Hepatocyte (in vitro differentiated cells): ENCODE results near the gene FEM1C. TPM values are rescaled to one million over a fixed set of nuclear protein-coding genes. Genes with fewer than 3 reads are reported as not detected.

ENCODE experiments used
- DNase-seq: peaks from one replicate; pipeline ENCODE4 v3.0.0-alpha.2; 2016; ENCODE audit warnings: low spot score
- H2AFZ ChIP-seq: fragments of 200-600 bp; sonication (generic); 2 replicates; pipeline ENCODE4 v1.6.0; 2016; ENCODE audit warnings: antibody characterized with exemption, mild to moderate bottlenecking
- H3K27ac ChIP-seq: fragments of 200-600 bp; sonication (generic); 2 replicates; pipeline ENCODE4 v1.5.1; 2016; ENCODE audit warnings: mild to moderate bottlenecking
- H3K27me3 ChIP-seq: fragments of 200-600 bp; sonication (generic); 2 replicates; pipeline ENCODE4 v1.6.1; 2016
- H3K36me3 ChIP-seq: fragments of 200-600 bp; sonication (generic); replicated peaks from 2 replicates; pipeline ENCODE4 v1.5.1; 2016; ENCODE audit warnings: low read depth; ENCODE audit not compliant: insufficient read depth
- H3K4me1 ChIP-seq: fragments of 200-600 bp; sonication (generic); 2 replicates; pipeline ENCODE4 v1.5.1; 2016; ENCODE audit warnings: mild to moderate bottlenecking, moderate library complexity; ENCODE audit not compliant: insufficient read depth
- H3K4me2 ChIP-seq: fragments of 200-600 bp; sonication (generic); 2 replicates; pipeline ENCODE4 v1.6.0; 2016
- H3K4me3 ChIP-seq: fragments of 200-600 bp; sonication (generic); 2 replicates; pipeline ENCODE4 v1.5.1; 2016; ENCODE audit warnings: mild to moderate bottlenecking
- H3K79me2 ChIP-seq: fragments of 200-600 bp; sonication (generic); 2 replicates; pipeline ENCODE4 v1.6.0; 2017; ENCODE audit warnings: mild to moderate bottlenecking
- H3K9me2 ChIP-seq: fragments of 200-600 bp; sonication (generic); replicated peaks from 2 replicates; pipeline ENCODE4 v1.6.0; 2017; ENCODE audit warnings: mild to moderate bottlenecking; ENCODE audit not compliant: insufficient read depth
- H3K9me3 ChIP-seq: fragments of 200-600 bp; sonication (generic); 2 replicates; pipeline ENCODE4 v1.5.1; 2016; ENCODE audit warnings: low read depth, mild to moderate bottlenecking
- H4K20me1 ChIP-seq: fragments of 200-600 bp; sonication (generic); 2 replicates; pipeline ENCODE4 v1.6.0; 2016; ENCODE audit warnings: mild to moderate bottlenecking; ENCODE audit not compliant: insufficient read depth, poor library complexity, severe bottlenecking
- EZH2 ChIP-seq: fragments of 200-600 bp; sonication (generic); IDR thresholded peaks from 2 replicates; pipeline ENCODE4 v1.6.1; 2016; ENCODE audit warnings: antibody characterized with exemption, mild to moderate bottlenecking, borderline replicate concordance
- EZH2phosphoT487 ChIP-seq: fragments of 200-600 bp; sonication (generic); IDR thresholded peaks from one replicate; pipeline ENCODE4 v1.6.1; 2018; ENCODE audit warnings: antibody characterized with exemption, mild to moderate bottlenecking, low read depth, moderate library complexity; ENCODE audit not compliant: unreplicated experiment, severe bottlenecking
- WGBS: methylation state at CpG from one replicate; pipeline ENCODE4 v1.1.6; 2016; ENCODE audit warnings: low lambda C conversion rate; ENCODE audit errors: missing lambda C conversion rate; 5-methylcytosine and 5-hydroxymethylcytosine counted together
- polyA plus RNA-seq: library from polyadenylated mRNA; unstranded; fragments of >200 nt; fragmentation: Nextera tagmentation; extraction: Ambion mirVana; gene quantifications from 2 replicates; pipeline ENCODE4 v1.2.1, GENCODE V29; 2016
- total RNA-seq: library from RNA; depleted of rRNA; stranded (reverse); fragments of >200 nt; gene quantifications from 2 replicates; pipeline ENCODE4 v1.2.3, GENCODE V29; 2014
- TF ChIP-seq, protein P1 (sequence below): fragments of 200-600 bp; sonication (generic); IDR thresholded peaks from 2 replicates; pipeline ENCODE4 v1.5.1; 2016; ENCODE audit warnings: antibody characterized with exemption, mild to moderate bottlenecking; ENCODE audit not compliant: poor library complexity

Gene FEM1C
- total and polyA plus RNA-seq, 2 experiments from 2014 or later = 10.7 to 27.0 TPM

DNA sequence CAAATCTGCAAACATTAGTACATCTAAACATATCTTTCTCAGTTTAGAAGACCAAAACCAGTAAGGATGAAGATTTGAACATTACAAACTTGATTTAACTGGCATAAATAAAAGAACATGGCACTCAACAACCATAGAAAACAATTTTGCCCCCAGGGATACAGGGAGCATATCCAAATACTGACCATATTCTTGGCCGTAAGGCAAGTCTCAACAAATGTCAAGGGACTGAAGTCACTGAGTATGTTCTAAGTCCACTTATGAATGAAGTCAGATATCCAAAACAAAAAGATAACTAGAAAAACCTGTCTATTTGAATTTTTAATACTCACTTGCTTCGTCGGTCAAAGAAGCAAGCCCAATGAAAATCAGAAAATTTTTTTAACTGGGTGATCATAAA, 14.1 kb downstream of the FEM1C start:
- Histone ChIP-seq H4K20me1 (peaks cover 63% of the 10 kb centered on the region), H3K4me2 (no peak overlapping the region), H3K4me1 (peaks cover 21% of the 10 kb centered on the region), H2AFZ (no peak overlapping the region), H3K79me2 (peaks cover 98% of the 10 kb centered on the region), H3K9me3 (no peaks in the 10 kb centered on the region), H3K4me3 (no peak overlapping the region), H3K27me3 (no peaks in the 10 kb centered on the region), H3K27ac (no peak overlapping the region), H3K9me2 (no peaks in the 10 kb centered on the region), H3K36me3 (no peaks in the 10 kb centered on the region)
- TF ChIP-seq EZH2phosphoT487 (no peak), EZH2 (no peak)
- TF ChIP-seq, protein P1, sequence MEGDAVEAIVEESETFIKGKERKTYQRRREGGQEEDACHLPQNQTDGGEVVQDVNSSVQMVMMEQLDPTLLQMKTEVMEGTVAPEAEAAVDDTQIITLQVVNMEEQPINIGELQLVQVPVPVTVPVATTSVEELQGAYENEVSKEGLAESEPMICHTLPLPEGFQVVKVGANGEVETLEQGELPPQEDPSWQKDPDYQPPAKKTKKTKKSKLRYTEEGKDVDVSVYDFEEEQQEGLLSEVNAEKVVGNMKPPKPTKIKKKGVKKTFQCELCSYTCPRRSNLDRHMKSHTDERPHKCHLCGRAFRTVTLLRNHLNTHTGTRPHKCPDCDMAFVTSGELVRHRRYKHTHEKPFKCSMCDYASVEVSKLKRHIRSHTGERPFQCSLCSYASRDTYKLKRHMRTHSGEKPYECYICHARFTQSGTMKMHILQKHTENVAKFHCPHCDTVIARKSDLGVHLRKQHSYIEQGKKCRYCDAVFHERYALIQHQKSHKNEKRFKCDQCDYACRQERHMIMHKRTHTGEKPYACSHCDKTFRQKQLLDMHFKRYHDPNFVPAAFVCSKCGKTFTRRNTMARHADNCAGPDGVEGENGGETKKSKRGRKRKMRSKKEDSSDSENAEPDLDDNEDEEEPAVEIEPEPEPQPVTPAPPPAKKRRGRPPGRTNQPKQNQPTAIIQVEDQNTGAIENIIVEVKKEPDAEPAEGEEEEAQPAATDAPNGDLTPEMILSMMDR = no peak
- WGBS = 90% methylated on average over 3 of the region's 3 CpGs
- DNase-seq = no peak

DNA sequence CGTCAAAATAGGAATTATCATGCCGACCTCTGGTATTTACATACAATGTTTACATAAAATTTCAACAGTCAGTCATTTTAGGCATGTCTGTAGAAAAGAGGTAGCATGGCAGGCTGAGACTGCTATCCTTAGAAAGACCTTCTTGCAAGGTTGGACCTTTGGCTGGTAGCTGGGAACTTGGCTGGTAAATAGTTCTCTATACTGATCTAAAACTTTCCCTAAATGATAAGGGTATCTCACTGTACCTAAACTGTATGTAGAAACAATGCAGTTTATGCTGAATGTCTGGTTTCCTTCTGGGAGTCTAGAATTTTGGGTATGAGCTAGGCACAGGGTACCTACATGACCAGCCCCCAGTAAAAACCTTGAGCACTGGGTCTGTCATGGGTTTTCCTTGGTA, 18.0 kb downstream of the FEM1C start:
- Histone ChIP-seq H3K9me2 (no peaks in the 10 kb centered on the region), H3K9me3 (no peaks in the 10 kb centered on the region), H3K27ac (no peak overlapping the region), H3K4me3 (no peak overlapping the region), H3K4me1 (peaks cover 6% of the 10 kb centered on the region), H3K27me3 (no peaks in the 10 kb centered on the region), H3K36me3 (no peaks in the 10 kb centered on the region), H4K20me1 (peaks cover 42% of the 10 kb centered on the region), H3K4me2 (no peak overlapping the region), H2AFZ (no peak overlapping the region), H3K79me2 (peaks cover 84% of the 10 kb centered on the region)
- TF ChIP-seq EZH2phosphoT487 = no peak
- no peak for TF ChIP-seq EZH2
- TF ChIP-seq, protein P1 = no peak
- WGBS = 63% methylated on average over 2 of the region's 2 CpGs
- DNase-seq = no peak

DNA sequence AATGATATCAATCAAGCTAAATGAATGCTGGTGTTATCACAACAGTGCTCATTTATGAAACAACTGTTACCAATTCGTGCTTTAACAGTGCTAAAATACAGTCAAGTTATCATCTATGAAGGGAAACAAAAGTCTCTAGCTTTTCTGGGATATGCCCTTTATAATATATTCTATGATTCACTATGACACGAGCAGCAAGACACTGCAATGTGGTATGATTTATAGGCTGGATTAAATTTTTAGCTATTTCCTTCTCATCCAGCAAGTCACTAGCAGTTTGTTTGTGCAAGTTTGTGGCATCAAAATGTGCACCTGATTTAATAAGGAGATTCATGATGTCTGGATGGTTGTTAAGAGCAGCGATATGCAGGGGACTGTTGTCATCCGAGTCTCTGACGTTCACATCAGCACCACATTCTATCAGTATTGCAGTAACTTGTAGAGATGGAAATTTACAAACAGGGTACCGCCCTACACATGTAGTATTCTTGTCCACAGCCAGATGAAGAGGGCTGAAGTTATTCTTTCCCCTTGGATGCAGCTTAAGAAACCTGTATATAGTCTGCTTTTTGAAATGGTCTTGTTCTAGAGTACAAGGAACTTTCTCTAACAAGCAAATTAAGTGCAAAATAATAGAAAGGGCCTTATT, 20.3 kb downstream of the FEM1C start:
- no peaks in the 10 kb centered on the region for H3K9me2 ChIP-seq
- peaks cover 20% of the 10 kb centered on the region for H4K20me1 ChIP-seq
- TF ChIP-seq EZH2phosphoT487 (no peak), EZH2 (no peak)
- TF ChIP-seq, protein P1 = no peak
- no peak overlapping the region for H3K4me2 ChIP-seq
- no peaks in the 10 kb centered on the region for H3K36me3 ChIP-seq
- no peak overlapping the region for H3K27ac ChIP-seq
- no peak overlapping the region for H2AFZ ChIP-seq
- no peak for DNase-seq
- H3K4me3 ChIP-seq = no peak overlapping the region
- H3K79me2 ChIP-seq = peaks cover 63% of the 10 kb centered on the region
- no peaks in the 10 kb centered on the region for H3K27me3 ChIP-seq
- peaks cover 2% of the 10 kb centered on the region for H3K4me1 ChIP-seq
- H3K9me3 ChIP-seq = no peaks in the 10 kb centered on the region
- WGBS = 96% methylated on average over 6 of the region's 6 CpGs

DNA sequence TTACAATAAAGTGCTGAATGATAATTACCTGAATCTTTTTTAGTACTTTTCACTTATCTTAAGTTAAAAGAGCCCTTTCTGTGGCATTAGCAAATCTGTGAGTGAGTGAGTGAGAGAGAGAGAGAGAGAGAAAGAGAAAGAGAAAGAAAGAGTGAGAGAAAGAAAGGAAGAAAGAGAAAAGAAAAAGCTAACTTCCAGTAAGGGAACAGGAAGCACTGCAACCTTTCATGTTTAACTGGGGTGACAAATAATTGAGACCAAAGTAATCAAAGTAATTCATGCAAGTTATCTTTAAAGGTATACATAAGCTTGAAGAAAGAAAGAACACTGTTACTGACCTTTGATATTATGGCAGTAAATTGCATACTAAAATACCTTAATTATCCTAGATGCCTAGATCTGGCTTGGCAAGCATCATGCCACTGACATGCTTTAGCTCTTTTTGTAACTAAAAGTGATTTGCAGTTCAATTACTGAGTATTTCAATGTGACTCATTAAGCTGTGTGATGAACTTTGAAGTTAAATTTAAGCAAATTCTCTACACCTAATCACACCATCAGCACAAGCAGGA, 21.7 kb downstream of the FEM1C start:
- no peak overlapping the region for H2AFZ ChIP-seq
- H3K36me3 ChIP-seq = no peaks in the 10 kb centered on the region
- H3K9me2 ChIP-seq = no peaks in the 10 kb centered on the region
- no peak for DNase-seq
- no peaks in the 10 kb centered on the region for H3K4me1 ChIP-seq
- no peak overlapping the region for H3K4me3 ChIP-seq
- no peaks in the 10 kb centered on the region for H3K27me3 ChIP-seq
- peaks cover 11% of the 10 kb centered on the region for H4K20me1 ChIP-seq
- TF ChIP-seq, protein P1 = no peak
- TF ChIP-seq EZH2 (no peak), EZH2phosphoT487 (no peak)
- peak overlapping the region; percentile 41 for H3K27ac ChIP-seq
- H3K4me2 ChIP-seq = peak overlapping the region; percentile 9
- peaks cover 49% of the 10 kb centered on the region for H3K79me2 ChIP-seq
- H3K9me3 ChIP-seq = no peaks in the 10 kb centered on the region
